ENCODE data around the gene PTPRK.

PTPRK gene

GRCh38 chr6:128238225-128238624 is 282.2 kb downstream of the PTPRK start:
- DNase-seq: no peak

GRCh38 chr6:128235556-128235955 is 284.8 kb downstream of the PTPRK start:
- DNase-seq: no peak

DNA sequence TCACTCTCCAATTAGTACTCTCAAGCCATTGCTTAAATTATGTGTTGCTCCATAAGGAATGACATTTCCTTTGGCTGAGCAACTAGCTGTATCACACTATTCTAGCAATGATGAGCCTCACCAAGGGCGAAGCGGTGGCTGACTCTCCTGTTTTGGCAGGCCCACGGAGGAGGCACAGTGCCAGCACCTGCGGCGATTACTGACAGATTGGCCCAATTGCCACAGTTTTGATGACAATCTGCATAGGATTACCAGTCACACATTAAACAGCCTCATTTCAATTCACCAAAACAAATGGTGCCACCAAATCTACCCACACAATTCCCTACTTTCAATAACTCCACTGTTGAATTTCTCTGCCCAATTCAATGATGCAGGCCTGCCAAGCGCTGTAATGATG is 286.9 kb downstream of the PTPRK start:
- DNase-seq: no peak

GRCh38 chr6:128230267-128230989 is 290.0 kb downstream of the PTPRK start:
- no peak for DNase-seq

DNA sequence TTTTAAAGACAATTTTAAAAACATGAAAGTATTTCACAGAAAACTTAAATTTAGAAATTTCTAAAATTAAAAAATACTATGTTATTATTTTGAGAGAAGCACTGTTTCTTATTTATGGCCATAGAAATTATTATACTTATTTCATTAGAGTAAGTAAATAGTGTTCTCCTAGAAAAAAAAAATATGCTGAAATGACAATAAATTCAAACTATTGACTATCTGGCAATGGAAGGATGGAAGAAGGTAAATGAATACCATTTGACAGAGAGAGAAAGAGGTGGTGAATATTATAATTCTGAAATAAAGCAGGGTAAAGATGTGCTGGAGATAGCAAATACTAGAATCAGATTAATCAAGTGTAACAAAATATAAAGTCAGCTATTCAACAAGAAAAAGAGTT is 294.8 kb downstream of the PTPRK start:
- no peak for DNase-seq

- no peak for DNase-seq
Measured at GRCh38 chr6:128216917-128217316, 303.5 kb downstream of the PTPRK start.

DNA sequence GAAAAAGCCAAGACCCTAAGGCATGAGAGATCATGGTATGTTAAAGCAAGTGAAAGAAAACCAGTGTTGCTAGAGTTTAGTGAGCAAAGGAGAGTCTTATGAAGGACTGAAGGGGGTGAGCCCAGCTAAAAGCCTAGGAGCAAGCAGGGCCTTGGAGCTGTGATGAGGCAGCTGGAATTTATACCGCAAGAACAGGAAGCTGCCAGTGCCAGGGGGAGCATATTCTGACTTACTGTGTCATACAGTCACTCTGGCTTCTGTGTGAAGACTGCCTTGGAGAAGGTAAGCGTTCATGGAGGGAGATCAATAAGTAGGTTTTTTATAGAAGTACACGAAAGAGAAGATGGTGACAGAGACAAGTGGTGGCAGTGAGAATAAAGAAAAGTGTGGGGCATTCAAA is 310.6 kb downstream of the PTPRK start:
- DNase-seq: no peak

GRCh38 chr6:128208851-128209580 is 311.4 kb downstream of the PTPRK start:
- DNase-seq: no peak

DNA sequence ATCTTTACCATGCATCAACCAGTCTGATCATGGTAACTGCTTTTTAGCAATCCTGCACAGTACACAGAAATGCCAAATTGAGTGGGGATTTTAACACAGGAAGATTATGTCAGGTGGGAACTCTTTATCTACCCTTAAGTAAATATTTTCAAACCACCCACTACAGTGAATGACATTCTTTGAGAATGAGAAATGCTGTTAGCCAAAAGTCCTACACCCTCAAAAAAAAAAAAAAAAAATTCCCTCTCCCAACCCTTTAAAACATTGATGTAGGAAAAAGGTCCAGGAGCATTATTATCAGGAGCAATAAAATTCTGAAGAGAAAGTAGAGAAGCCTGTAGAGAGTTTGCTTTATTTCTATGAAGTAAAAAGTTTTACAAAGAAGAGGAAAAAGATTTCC is 312.3 kb downstream of the PTPRK start:
- DNase-seq: no peak

DNA sequence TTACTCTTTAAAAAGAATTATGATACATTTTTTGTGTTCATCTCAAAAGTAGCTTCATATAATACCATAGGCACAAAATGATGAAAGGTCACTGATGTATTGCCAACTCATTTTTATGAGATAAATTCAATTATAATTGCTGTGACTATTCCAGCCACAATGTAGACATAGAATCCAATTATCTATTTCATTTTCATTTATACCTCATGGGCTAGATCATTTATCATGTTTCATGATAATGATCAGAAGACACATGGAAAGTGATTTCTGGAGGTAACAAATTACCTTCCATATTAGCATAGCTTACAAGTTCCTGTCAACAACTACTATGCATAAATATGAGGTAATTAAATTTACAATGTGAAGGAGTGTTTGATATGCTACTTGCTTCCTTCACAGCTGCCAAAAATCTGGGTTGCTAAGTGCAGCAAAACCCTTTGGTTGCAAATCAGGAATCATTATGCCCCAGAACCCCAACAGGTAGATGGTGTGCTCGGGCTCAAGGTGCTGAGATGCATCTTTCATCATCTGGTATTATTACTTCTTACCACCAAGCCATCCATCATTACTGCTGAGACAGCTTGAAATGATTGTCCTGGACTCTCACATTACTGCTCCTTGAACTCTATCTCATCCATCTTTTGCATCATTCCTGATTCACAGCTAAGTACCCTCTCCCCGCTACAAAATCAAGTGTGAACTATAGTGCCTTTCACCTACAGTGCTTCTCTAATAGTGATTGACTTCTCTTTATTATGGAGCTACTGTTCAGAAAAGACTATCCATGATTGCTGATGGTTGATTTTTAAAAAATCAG is 313.6 kb downstream of the PTPRK start:
- DNase-seq: no peak

DNA sequence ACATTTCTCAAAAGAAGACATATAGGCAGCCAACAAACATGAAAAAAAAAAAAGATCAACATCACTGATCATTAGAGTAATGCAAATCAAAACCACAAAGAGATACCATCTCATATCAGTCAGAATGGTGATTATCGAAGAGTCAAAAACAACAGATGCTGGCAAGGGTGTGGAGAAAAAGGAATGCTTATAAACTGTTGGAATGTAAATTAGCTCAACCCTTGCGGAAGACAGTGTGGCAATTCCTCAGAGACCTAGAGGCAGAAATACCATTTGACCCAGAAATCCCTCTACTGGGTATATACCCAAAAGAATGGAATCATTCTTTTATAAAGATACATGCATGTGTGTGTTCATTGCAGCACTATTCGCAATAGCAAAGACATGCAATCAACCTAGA is 315.8 kb downstream of the PTPRK start:
- DNase-seq: no peak

DNA sequence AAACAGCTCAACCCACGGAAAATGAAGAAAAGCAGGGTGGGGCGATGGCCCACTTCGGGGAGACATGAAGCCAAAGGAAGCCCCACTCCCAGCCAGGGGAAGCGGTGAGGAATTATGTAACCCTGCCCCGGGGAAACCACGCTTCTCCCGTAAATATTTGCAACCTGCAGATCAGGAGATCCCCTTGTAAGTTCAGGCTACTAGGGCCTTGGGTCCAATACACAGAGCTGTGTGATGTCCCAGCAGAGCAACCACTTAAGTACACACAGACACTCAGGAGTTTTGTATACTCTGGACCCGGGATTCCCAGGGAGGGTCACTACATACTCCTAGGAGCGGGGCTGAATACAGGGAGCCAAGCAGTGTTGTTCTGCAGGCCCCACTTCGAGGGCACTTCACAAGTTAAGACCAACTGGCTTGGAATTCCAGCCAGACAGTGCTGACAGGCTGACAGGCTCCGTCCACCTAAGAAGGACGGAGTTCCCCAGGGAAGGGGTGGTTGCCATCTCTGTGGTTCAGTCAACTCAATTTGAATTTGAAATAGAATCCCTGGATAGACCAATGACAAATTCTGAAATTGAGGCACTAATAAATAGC is 318.1 kb downstream of the PTPRK start:
- DNase-seq: no peak

- no peak for DNase-seq
Measured at GRCh38 chr6:128200789-128201188, 319.6 kb downstream of the PTPRK start.

GRCh38 chr6:128199461-128199860 is 320.9 kb downstream of the PTPRK start:
- no peak for DNase-seq

DNA sequence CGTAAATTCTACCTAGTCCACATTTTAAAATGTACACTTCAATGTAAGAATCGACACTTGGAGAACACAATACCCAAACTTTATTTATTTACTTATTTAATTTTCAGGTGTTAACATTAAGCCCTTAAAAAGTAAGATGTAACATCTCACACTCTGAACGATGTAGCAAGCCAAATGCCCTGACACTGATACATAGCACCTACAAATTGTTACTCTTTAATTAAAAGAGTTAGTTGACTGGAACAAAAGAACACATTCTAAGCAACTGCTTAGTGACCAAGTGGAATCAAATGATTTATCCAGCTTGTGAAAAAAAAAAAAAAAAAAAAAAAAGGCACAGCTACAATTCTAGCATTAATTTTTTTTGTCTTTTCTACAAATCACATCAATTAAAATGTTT is 327.4 kb downstream of the PTPRK start:
- no peak for DNase-seq

DNA sequence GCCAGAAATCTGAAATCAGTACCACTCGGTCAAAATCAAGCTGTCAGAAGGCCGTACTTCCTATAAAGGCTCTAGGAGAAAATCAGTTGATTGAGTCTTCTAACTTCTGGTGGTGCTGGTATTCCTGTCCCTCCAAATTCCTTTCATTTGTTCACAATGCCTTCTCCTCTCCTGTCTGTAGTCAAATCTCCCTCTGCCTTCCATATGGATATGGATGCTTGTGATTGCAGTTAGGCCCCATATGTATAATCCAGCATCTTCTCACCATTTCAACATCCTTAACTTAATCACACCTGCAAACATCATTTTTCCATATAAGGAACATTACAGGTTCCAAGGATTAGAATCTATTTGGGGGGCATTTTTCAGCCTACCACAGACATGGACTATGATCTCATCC is 331.7 kb downstream of the PTPRK start:
- DNase-seq: no peak

DNA sequence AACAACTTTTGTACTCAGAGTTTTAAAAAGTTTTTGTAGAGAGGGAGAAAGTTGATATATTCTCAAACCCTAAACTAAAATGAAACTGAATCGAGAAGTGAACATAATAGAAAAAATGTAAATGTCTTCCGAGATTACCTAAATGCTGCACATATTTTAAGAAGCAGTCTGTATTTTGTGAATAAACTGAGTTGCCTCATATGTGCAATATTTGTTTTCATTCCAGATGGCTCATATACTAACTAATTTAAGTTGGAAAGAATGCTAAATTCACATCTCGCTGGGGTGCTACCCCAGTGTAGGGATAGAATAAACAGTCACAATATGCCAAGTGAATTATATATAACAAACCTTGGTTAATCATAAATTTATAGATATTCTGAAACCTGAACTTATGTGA is 333.7 kb downstream of the PTPRK start:
- DNase-seq: no peak

GRCh38 chr6:128179876-128180438 is 340.4 kb downstream of the PTPRK start:
- no peak for DNase-seq

- DNase-seq: no peak
Measured at GRCh38 chr6:128174724-128175123, 345.7 kb downstream of the PTPRK start.

GRCh38 chr6:128172752-128173682 is 347.4 kb downstream of the PTPRK start:
- DNase-seq: no peak

- no peak for DNase-seq
Measured at GRCh38 chr6:128172081-128172480, 348.3 kb downstream of the PTPRK start.

DNA sequence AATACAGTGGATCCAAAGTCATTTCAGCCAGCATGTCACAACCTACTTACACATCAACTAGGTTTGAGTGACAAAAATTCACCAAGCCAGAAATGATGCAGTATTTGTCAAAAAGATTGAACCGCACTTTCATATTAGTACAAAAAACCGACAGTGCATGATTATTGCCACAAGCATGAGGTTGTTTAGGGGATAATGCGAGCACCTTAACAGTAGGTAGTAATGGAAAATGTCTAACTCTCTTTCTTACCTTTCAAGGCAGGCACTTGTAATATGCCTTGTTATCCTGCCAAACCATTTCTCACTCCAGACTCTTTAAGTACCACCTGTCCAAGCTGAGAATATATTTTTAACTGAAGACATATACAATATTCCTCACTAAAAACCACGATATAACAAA is 349.2 kb downstream of the PTPRK start:
- DNase-seq: no peak

Data from NCI-H1417 treated with DMSO at 0.1 percent for 48 hours (cell line).